NCI-H2081 treated with DMSO at 0.1 percent for 48 hours (cell line): Measurements from ENCODE around the gene SPDYE5.

Experiments used
- DNase-seq: peaks from one replicate; lab custom pipeline; 2025; lab: John Stamatoyannopoulos, UW

Gene SPDYE5

GRCh38 chr7:75536940-75537538 is 44.9 kb downstream of the SPDYE5 start:
- DNase-seq, result no peak

- no peak for DNase-seq
Observed at GRCh38 chr7:75537731-75538130, 45.6 kb downstream of the SPDYE5 start.

GRCh38 chr7:75546237-75547015 is 54.3 kb downstream of the SPDYE5 start:
- DNase-seq, result no peak
